WI38 (cell line): ENCODE results near the gene UBXN11.
A peak's percentile ranks its signal among the peaks of the same experiment; 100 is the strongest.

Experiments used
- H3K4me3 ChIP-seq: 2 replicates; pipeline ENCODE4 v1.5.1; 2011; ENCODE audit warnings: low read depth, mild to moderate bottlenecking, control low read depth, low read length
- CTCF ChIP-seq: IDR thresholded peaks from 2 replicates; pipeline ENCODE4 v1.5.1; 2012; ENCODE audit warnings: low read depth, mild to moderate bottlenecking, control low read depth, low read length

Gene UBXN11

GRCh38 chr1:26287033-26287711, 19.3 kb downstream of the UBXN11 start:
- no peak overlapping the region for H3K4me3 ChIP-seq
- no peak for TF ChIP-seq CTCF

GRCh38 chr1:26286064-26286416, 20.4 kb downstream of the UBXN11 start:
- TF ChIP-seq CTCF = no peak
- no peak overlapping the region for H3K4me3 ChIP-seq

- H3K4me3 ChIP-seq = no peak overlapping the region
- TF ChIP-seq CTCF = peak; percentile 28; the same call in 1 of the 2 replicates
Observed at GRCh38 chr1:26285366-26286063, 20.9 kb downstream of the UBXN11 start.

- TF ChIP-seq CTCF = peak; percentile 37
- H3K4me3 ChIP-seq = no peak overlapping the region
Observed at GRCh38 chr1:26284597-26285347, 21.7 kb downstream of the UBXN11 start.

GRCh38 chr1:26283871-26284596, 22.4 kb downstream of the UBXN11 start:
- H3K4me3 ChIP-seq = no peak overlapping the region
- no peak for TF ChIP-seq CTCF

- no peak overlapping the region for H3K4me3 ChIP-seq
- no peak for TF ChIP-seq CTCF
Observed at GRCh38 chr1:26283279-26283853, 23.1 kb downstream of the UBXN11 start.
